Measurements from ENCODE around the gene CAPN3. TPM values are rescaled to one million over a fixed set of nuclear protein-coding genes. Genes with fewer than 3 reads are reported as not detected.

The CAPN3 gene
- total and polyA plus RNA-seq, 2 donors (not counting 3 experiments of a cell fraction or from before 2014, with no cell fraction given), result 2.2 to 3.7 TPM

DNA sequence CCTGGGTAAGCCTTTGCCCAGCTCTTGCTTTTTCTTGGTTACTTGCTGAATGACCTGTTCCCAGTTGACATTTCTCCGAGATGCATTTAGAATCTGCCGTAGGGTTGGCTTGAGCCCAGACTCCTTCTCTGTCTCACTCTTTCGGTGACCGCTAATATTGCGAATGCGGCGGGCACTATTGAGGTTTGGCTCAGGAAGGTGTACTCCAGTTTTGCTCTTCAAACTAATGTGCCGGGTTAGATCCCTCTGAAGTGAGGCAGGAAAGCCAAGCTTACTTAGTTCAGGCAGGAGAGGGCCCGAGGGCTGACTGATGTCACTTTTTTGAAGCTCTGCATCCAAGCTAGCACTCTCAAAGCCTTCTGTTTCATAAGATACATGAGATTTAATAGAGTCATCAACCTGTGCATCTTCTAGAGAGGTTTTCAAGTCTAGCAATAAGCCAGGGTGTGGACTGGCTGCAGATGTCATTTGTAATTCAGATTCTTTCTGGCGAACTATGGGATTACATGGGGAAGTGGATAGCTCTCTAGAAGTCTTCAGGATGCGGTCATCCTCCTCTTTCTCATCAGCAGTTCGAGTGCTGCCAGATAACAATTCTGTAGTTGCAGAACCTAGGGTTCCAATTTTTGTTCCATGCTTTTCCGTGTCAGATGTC is 90.6 kb downstream of the CAPN3 start:
- H4K20me1 ChIP-seq (replicated peaks; ENCODE audit: control insufficient read depth, extremely low read depth, insufficient read depth, low read length), result no peaks in the 10 kb centered on the region
- no TSS peak for BruUV-seq (replicated peaks)
- intact Hi-C loops (cut with micrococcal nuclease) (no loop called here), dilution Hi-C loops (cut with MboI; ENCODE audit: extremely low pct_ligation_motif_present, low sequenced_read_pairs) (no loop called here)
- H3K27ac ChIP-seq (ENCODE audit: insufficient read depth, low read depth, low read length), result no peak overlapping the region
- H3K27me3 ChIP-seq (ENCODE audit: control insufficient read depth in 2 of 2, insufficient read depth in 2 of 2, low read length in 2 of 2), result no peaks in the 10 kb centered on the region
- no peaks in the 10 kb centered on the region for H3K9me3 ChIP-seq (replicated peaks; ENCODE audit: control insufficient read depth, insufficient read depth, low read length)
- no peak overlapping the region for H2AFZ ChIP-seq (ENCODE audit: low read depth, low read length)
- no peak overlapping the region for H3K9ac ChIP-seq (replicated peaks; ENCODE audit: extremely low read depth, insufficient read depth, low read length)
- H3K4me2 ChIP-seq (ENCODE audit: insufficient read depth, low read length), result no peak overlapping the region
- H3K79me2 ChIP-seq (ENCODE audit: control insufficient read depth, insufficient read depth, low read length), result peaks cover 9% of the 10 kb centered on the region
- FAIRE-seq (no peak), DNase-seq (ENCODE audit: low read depth, low spot score) (no peak)
- no peak overlapping the region for H3K4me3 ChIP-seq (replicated peaks in 1 of 3; ENCODE audit: insufficient read depth in 1 of 3, low read depth in 1 of 3, low read length in 3 of 3)
- TF ChIP-seq POLR2A (IDR thresholded peaks at IDR 0.05; ENCODE audit: low read depth, low read length), result no peak
- no peak for TF ChIP-seq POLR2AphosphoS5 (IDR thresholded peaks at IDR 0.05; ENCODE audit: insufficient read depth, low read depth, low read length)
- TF ChIP-seq MAX (IDR thresholded peaks at IDR 0.05; ENCODE audit: insufficient read depth, insufficient read length), result no peak
- TF ChIP-seq EZH2 (IDR thresholded peaks at IDR 0.05; ENCODE audit: borderline replicate concordance, low read depth, low read length, severe bottlenecking), result no peak
- CTCF ChIA-PET, result interaction anchor here (1.5 to 1.6 kb wide), 2 partner anchors 22 to 26 kb away, joined by 3 to 4 read pairs; no protein-coding TSS in a partner anchor
- POLR2A ChIA-PET, result no interaction called here
- no peaks in the 10 kb centered on the region for H3K9me1 ChIP-seq (replicated peaks; ENCODE audit: control insufficient read depth, extremely low read depth, insufficient read depth, low read length)
- no peaks in the 10 kb centered on the region for H3K4me1 ChIP-seq (ENCODE audit: control insufficient read depth, extremely low read depth, insufficient read depth, low read length)
- H3K36me3 ChIP-seq (ENCODE audit: control insufficient read depth in 2 of 2, extremely low read depth in 1 of 2, insufficient read depth in 2 of 2, low read length in 2 of 2), result peaks cover 21 to 27% of the 10 kb centered on the region in 2 experiments

- intact Hi-C loops (cut with micrococcal nuclease) (no loop called here), dilution Hi-C loops (cut with MboI; ENCODE audit: extremely low pct_ligation_motif_present, low sequenced_read_pairs) (no loop called here)
- no peak overlapping the region for H2AFZ ChIP-seq (ENCODE audit: low read depth, low read length)
- H3K27me3 ChIP-seq (ENCODE audit: control insufficient read depth in 2 of 2, insufficient read depth in 2 of 2, low read length in 2 of 2), result no peaks in the 10 kb centered on the region
- H3K36me3 ChIP-seq (ENCODE audit: control insufficient read depth in 2 of 2, extremely low read depth in 1 of 2, insufficient read depth in 2 of 2, low read length in 2 of 2), result peaks cover 21 to 24% of the 10 kb centered on the region in 2 experiments
- CTCF ChIA-PET, result interaction anchor here (1.6 kb wide), 1 partner anchor 26 kb away, joined by 3 read pairs; no protein-coding TSS in a partner anchor
- no peak overlapping the region for H3K27ac ChIP-seq (ENCODE audit: insufficient read depth, low read depth, low read length)
- no peaks in the 10 kb centered on the region for H3K4me1 ChIP-seq (ENCODE audit: control insufficient read depth, extremely low read depth, insufficient read depth, low read length)
- no peaks in the 10 kb centered on the region for H3K9me3 ChIP-seq (replicated peaks; ENCODE audit: control insufficient read depth, insufficient read depth, low read length)
- DNase-seq (ENCODE audit: low read depth, low spot score) (no peak), FAIRE-seq (no peak)
- no TSS peak for BruUV-seq (replicated peaks)
- POLR2A ChIA-PET, result no interaction called here
- no peaks in the 10 kb centered on the region for H3K9me1 ChIP-seq (replicated peaks; ENCODE audit: control insufficient read depth, extremely low read depth, insufficient read depth, low read length)
- no peak overlapping the region for H3K9ac ChIP-seq (replicated peaks; ENCODE audit: extremely low read depth, insufficient read depth, low read length)
- no peak overlapping the region for H3K4me3 ChIP-seq (replicated peaks in 1 of 3; ENCODE audit: insufficient read depth in 1 of 3, low read depth in 1 of 3, low read length in 3 of 3)
- H4K20me1 ChIP-seq (replicated peaks; ENCODE audit: control insufficient read depth, extremely low read depth, insufficient read depth, low read length), result no peaks in the 10 kb centered on the region
- H3K4me2 ChIP-seq (ENCODE audit: insufficient read depth, low read length), result no peak overlapping the region
- H3K79me2 ChIP-seq (ENCODE audit: control insufficient read depth, insufficient read depth, low read length), result peaks cover 9% of the 10 kb centered on the region
- TF ChIP-seq MAX (IDR thresholded peaks at IDR 0.05; ENCODE audit: insufficient read depth, insufficient read length), result no peak
- no peak for TF ChIP-seq EZH2 (IDR thresholded peaks at IDR 0.05; ENCODE audit: borderline replicate concordance, low read depth, low read length, severe bottlenecking)
- no peak for TF ChIP-seq FOS (IDR thresholded peaks at IDR 0.05; ENCODE audit: borderline replicate concordance, insufficient read depth, low read length)
- TF ChIP-seq MYC (IDR thresholded peaks at IDR 0.05; ENCODE audit: low read depth, low read length), result no peak
- no peak for TF ChIP-seq CTCF (IDR thresholded peaks at IDR 0.05; ENCODE audit: extremely low read depth in 1 of 2, insufficient read depth in 1 of 2, low read depth in 1 of 2, low read length in 2 of 2)
- no peak for TF ChIP-seq POLR2A (IDR thresholded peaks at IDR 0.05; ENCODE audit: low read depth, low read length)
- no peak for TF ChIP-seq POLR2AphosphoS5 (IDR thresholded peaks at IDR 0.05; ENCODE audit: insufficient read depth, low read depth, low read length)
- no peak for TF ChIP-seq JUN (IDR thresholded peaks at IDR 0.05; ENCODE audit: borderline replicate concordance, insufficient read depth, insufficient read length, low read depth)
- no peak for TF ChIP-seq GATA2 (IDR thresholded peaks at IDR 0.05; ENCODE audit: insufficient read depth, insufficient read length, low read depth, low read length)
These were observed 91.1 kb downstream of the CAPN3 start for GRCh38 chr15:42450425-42450790.

Data from endothelial cell of umbilical vein (primary cell).